AG10803 (cell line): ENCODE measurements around the gene ESRRA.

Source experiments
- DNase-seq: peaks from one replicate; pipeline ENCODE4 v3.0.0; 2010; ENCODE audit warnings: low read depth
- H3K4me3 ChIP-seq: 2 replicates; pipeline ENCODE4 v1.5.1; 2011; ENCODE audit warnings: mild to moderate bottlenecking, low read length, control low read depth
- TF ChIP-seq, protein P1 (sequence below): conservative IDR thresholded peaks from 2 replicates; pipeline ENCODE4 v1.5.1; 2011; ENCODE audit warnings: mild to moderate bottlenecking, low read length, control low read depth, inconsistent platforms

Gene ESRRA

GRCh38 chr11:64317325-64317960 lies 12.1 kb downstream of the ESRRA start, which contains the start of gene TRMT112:
Gene TRMT112, minus strand, starts transcription at chr11:64317559. Its CDS starts 33 bp downstream, at chr11:64317526.
- H3K4me3 ChIP-seq: peak within 1 kb of the TSS; percentile 94
- peak; percentile 96 for DNase-seq
- TF ChIP-seq, protein P1, sequence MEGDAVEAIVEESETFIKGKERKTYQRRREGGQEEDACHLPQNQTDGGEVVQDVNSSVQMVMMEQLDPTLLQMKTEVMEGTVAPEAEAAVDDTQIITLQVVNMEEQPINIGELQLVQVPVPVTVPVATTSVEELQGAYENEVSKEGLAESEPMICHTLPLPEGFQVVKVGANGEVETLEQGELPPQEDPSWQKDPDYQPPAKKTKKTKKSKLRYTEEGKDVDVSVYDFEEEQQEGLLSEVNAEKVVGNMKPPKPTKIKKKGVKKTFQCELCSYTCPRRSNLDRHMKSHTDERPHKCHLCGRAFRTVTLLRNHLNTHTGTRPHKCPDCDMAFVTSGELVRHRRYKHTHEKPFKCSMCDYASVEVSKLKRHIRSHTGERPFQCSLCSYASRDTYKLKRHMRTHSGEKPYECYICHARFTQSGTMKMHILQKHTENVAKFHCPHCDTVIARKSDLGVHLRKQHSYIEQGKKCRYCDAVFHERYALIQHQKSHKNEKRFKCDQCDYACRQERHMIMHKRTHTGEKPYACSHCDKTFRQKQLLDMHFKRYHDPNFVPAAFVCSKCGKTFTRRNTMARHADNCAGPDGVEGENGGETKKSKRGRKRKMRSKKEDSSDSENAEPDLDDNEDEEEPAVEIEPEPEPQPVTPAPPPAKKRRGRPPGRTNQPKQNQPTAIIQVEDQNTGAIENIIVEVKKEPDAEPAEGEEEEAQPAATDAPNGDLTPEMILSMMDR: no peak

DNA sequence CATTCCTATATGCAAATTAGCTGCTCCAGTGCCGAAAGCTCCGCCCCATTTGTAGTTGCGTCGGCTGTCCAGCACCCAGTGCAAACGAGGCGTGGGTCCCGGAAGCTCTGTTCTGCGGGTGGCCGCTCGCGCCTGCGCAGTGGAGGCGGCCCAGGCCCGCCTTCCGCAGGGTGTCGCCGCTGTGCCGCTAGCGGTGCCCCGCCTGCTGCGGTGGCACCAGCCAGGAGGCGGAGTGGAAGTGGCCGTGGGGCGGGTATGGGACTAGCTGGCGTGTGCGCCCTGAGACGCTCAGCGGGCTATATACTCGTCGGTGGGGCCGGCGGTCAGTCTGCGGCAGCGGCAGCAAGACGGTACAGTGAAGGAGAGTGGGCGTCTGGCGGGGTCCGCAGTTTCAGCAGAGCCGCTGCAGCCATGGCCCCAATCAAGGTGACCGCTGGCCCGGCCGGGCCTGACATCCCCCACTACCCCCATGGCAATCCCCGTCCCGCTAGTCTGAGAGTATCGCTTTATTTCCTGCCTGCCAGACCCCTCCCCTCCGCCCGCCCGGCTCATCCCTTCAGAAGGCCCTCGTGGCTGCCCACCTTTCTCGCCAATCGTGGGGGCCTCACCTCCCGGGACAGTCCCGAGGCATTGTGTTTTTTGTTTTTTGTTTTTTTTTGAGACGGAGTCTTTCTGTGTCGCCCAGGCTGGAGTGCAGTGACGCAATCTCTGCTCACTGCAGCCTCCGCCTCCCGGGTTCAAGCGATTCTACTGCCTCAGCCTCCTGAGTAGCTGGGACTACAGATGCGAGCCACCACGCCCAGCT lies 12.8 kb downstream of the ESRRA start, which contains the start of gene PRDX5:
Gene PRDX5, plus strand, starts transcription at position 161 of the 805 bp plus-strand sequence. Its CDS starts 95 bp downstream, at position 256.
- peak; percentile 96 for DNase-seq
- TF ChIP-seq, protein P1: peak; percentile 31
- peak within 1 kb of the TSS; percentile 94 for H3K4me3 ChIP-seq

GRCh38 chr11:64318766-64319761 lies 13.7 kb downstream of the ESRRA start:
- H3K4me3 ChIP-seq: peak overlapping the region; percentile 94
- DNase-seq: peak; percentile 17
- TF ChIP-seq, protein P1: no peak

GRCh38 chr11:64320556-64320955 lies 15.2 kb downstream of the ESRRA start:
- no peak for DNase-seq

DNA sequence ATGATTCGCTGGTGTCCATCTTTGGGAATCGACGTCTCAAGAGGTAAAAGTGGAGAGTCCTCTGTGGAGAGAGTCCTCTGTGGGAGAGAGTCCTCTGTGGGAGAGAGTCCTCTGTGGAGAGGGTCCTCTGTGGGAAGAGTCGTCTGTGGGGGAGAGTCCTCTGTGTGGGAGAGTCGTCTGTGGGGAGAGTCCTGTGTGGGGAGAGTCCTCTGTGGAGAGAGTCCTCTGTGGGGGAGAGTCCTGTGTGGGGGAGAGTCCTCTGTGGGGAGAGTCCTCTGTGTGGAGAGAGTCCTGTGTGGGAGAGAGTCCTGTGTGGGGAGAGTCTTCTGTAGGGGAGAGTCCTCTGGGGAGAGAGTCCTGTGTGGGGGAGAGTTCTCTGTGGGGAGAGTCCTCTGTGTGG lies 15.7 kb downstream of the ESRRA start:
- no peak for DNase-seq
- TF ChIP-seq, protein P1: no peak
- H3K4me3 ChIP-seq: no peak overlapping the region

More at GRCh38 chr11:64320556-64320955, 15.2 kb downstream of the ESRRA start:
- H3K4me3 ChIP-seq: no peak overlapping the region
- TF ChIP-seq, protein P1: no peak

DNA sequence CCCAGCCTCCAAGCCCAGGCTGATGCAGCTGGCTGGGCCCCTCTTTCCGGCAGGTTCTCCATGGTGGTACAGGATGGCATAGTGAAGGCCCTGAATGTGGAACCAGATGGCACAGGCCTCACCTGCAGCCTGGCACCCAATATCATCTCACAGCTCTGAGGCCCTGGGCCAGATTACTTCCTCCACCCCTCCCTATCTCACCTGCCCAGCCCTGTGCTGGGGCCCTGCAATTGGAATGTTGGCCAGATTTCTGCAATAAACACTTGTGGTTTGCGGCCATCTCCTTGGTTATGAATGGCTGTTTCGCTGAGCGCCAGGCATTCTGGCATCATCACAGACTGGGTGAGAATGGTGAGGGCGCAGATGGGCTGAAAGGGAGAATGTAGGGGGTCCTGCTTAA lies 16.2 kb downstream of the ESRRA start:
- peak; percentile 13 for DNase-seq
- TF ChIP-seq, protein P1: no peak
- H3K4me3 ChIP-seq: no peak overlapping the region
